ENCODE data around the gene SHKBP1. TPM values are rescaled to one million over a fixed set of nuclear protein-coding genes. Genes with fewer than 3 reads are reported as not detected.

The SHKBP1 gene
- total and polyA plus RNA-seq, 2 of the 8 experiments (the other 6 are each of a cell fraction or from before 2014, with no cell fraction given) = 74.6 to 98.8 TPM

DNA sequence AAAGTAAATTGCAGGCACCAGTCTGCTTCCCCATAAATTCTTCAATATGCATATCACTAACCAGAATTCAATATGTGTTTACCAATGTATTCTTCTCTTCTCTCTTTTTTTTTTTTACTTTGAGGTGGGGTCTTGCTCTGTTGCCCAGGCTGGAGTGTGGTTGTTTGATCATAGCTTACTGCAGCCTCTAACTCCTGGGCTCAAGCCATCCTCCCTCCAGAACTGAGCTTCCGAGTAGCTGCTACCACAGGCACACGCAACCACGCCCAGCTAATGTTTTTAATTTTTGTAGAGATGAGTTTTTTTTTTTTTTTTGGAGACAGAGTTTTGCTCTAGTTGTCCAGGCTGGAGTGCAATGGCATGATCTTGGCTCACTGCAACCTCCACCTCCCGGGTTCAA, 41.3 kb downstream of the SHKBP1 start:
- H3K79me2 ChIP-seq (ENCODE audit: control insufficient read depth in 1 of 2, insufficient read depth in 2 of 2, low read length in 2 of 2) = no peaks in the 10 kb centered on the region
- H4K8ac ChIP-seq (ENCODE audit: extremely low read depth, insufficient read depth, low read length) = no peak overlapping the region
- H3K4me1 ChIP-seq (replicated peaks in 1 of 4; ENCODE audit: control insufficient read depth in 3 of 4, insufficient read depth in 4 of 4, low read length in 3 of 4) = peaks cover 0 to 6% (median 5%) of the 10 kb centered on the region in 4 experiments; a peak in 5 of 7 replicates
- peaks cover 3 to 25% (median 14%) of the 10 kb centered on the region in 4 experiments; a peak in 7 of 8 replicates for H3K36me3 ChIP-seq (ENCODE audit: control insufficient read depth in 2 of 4, insufficient read depth in 4 of 4, low read length in 3 of 4)
- H3K56ac ChIP-seq (replicated peaks; ENCODE audit: insufficient read length, low read depth, low read length) = no peak overlapping the region
- peaks cover 8% of the 10 kb centered on the region for H3K23me2 ChIP-seq (ENCODE audit: low read depth, low read length)
- no peaks in the 10 kb centered on the region; a peak in 1 of 7 replicates for H3K27me3 ChIP-seq (replicated peaks in 1 of 4; ENCODE audit: control insufficient read depth in 3 of 4, extremely low read depth in 1 of 4, insufficient read depth in 3 of 4, low read length in 3 of 4)
- H2AK5ac ChIP-seq (ENCODE audit: low read depth, low read length) = no peak overlapping the region
- no peak overlapping the region for H4K5ac ChIP-seq (ENCODE audit: insufficient read length, low read depth, low read length)
- no peak overlapping the region for H3K4me3 ChIP-seq (ENCODE audit: extremely low read depth in 1 of 4, insufficient read depth in 2 of 4, low read depth in 3 of 4, low read length in 4 of 4)
- H2BK120ac ChIP-seq (replicated peaks; ENCODE audit: low read depth, low read length) = no peak overlapping the region
- H2BK5ac ChIP-seq (ENCODE audit: low read depth, low read length) = no peak overlapping the region
- no peak overlapping the region for H4K91ac ChIP-seq (replicated peaks; ENCODE audit: insufficient read length, low read length)
- ChIA-PET POLR2A (ENCODE audit: partially characterized antibody) (interaction anchor here (0.7 to 1.1 kb wide), 2 partner anchors 8 to 13 kb away, joined by 3 read pairs; no protein-coding TSS in a partner anchor), CTCF (ENCODE audit: partially characterized antibody) (no interaction called here)
- H2BK20ac ChIP-seq (ENCODE audit: low read length) = no peak overlapping the region
- no peak overlapping the region for H3K18ac ChIP-seq (ENCODE audit: extremely low read depth, low read length)
- 92% methylated on average over 4 of the region's 4 CpGs; no CpG with 5 or more reads in 1 of the 2 experiments for WGBS, 2 experiments (ENCODE audit: extremely low coverage in 1 of 2, insufficient coverage in 1 of 2, insufficient read length in 1 of 2, insufficient replicate concordance in 2 of 2, low coverage in 1 of 2, low lambda C conversion rate in 2 of 2, missing lambda C conversion rate in 1 of 2)
- no peaks in the 10 kb centered on the region for H3K9me3 ChIP-seq (ENCODE audit: insufficient read depth in 2 of 2, low read depth in 1 of 2, low read length in 1 of 2)
- no peak overlapping the region for H3K4me2 ChIP-seq (ENCODE audit: insufficient read depth in 1 of 2, low read depth in 2 of 2, low read length in 2 of 2)
- no peak for FAIRE-seq
- no peak overlapping the region for H2AFZ ChIP-seq (ENCODE audit: low read length)
- no peak for DNase-seq (ENCODE audit: low read depth in 1 of 2, low spot score in 2 of 2)
- no peak overlapping the region for H3K9ac ChIP-seq (replicated peaks in 1 of 4; ENCODE audit: extremely low read depth in 1 of 4, low read depth in 3 of 4, low read length in 3 of 4)
- no peak overlapping the region for H3K14ac ChIP-seq (ENCODE audit: insufficient read length)
- H3K23ac ChIP-seq (ENCODE audit: insufficient read length) = no peak overlapping the region
- H3K79me1 ChIP-seq (ENCODE audit: low read depth, low read length) = no peaks in the 10 kb centered on the region
- no peak overlapping the region for H2BK15ac ChIP-seq (ENCODE audit: low read length)
- H3K27ac ChIP-seq (ENCODE audit: low read depth, low read length) = no peak overlapping the region
- H3K4ac ChIP-seq (replicated peaks; ENCODE audit: insufficient read length, low read depth, low read length) = no peak overlapping the region
- H2BK12ac ChIP-seq (ENCODE audit: low read depth, low read length) = no peak overlapping the region
- peaks cover 2 to 6% of the 10 kb centered on the region in 2 experiments for H4K20me1 ChIP-seq (replicated peaks in 1 of 2; ENCODE audit: control insufficient read depth in 1 of 2, insufficient read depth in 2 of 2, low read length in 2 of 2)
- TF ChIP-seq SRF (IDR thresholded peaks at IDR 0.05; ENCODE audit: low read depth, low read length) (no peak), JUN (IDR thresholded peaks at IDR 0.05; ENCODE audit: low read depth, low read length) (no peak), HDAC2 (IDR thresholded peaks at IDR 0.05; ENCODE audit: borderline replicate concordance in 1 of 2, low read depth in 2 of 2, low read length in 2 of 2) (no peak), NANOG (IDR thresholded peaks at IDR 0.05; ENCODE audit: insufficient read depth, low read depth, low read length, poor library complexity, severe bottlenecking) (no peak), CBX8 (IDR thresholded peaks at IDR 0.05; ENCODE audit: borderline replicate concordance, low read depth, low read length) (no peak)
- TF ChIP-seq, protein P1, sequence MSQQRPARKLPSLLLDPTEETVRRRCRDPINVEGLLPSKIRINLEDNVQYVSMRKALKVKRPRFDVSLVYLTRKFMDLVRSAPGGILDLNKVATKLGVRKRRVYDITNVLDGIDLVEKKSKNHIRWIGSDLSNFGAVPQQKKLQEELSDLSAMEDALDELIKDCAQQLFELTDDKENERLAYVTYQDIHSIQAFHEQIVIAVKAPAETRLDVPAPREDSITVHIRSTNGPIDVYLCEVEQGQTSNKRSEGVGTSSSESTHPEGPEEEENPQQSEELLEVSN (IDR thresholded peaks at IDR 0.05) = no peak
- TF ChIP-seq, protein P2, sequence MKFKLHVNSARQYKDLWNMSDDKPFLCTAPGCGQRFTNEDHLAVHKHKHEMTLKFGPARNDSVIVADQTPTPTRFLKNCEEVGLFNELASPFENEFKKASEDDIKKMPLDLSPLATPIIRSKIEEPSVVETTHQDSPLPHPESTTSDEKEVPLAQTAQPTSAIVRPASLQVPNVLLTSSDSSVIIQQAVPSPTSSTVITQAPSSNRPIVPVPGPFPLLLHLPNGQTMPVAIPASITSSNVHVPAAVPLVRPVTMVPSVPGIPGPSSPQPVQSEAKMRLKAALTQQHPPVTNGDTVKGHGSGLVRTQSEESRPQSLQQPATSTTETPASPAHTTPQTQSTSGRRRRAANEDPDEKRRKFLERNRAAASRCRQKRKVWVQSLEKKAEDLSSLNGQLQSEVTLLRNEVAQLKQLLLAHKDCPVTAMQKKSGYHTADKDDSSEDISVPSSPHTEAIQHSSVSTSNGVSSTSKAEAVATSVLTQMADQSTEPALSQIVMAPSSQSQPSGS (IDR thresholded peaks at IDR 0.05; ENCODE audit: low read length) = no peak
